MCF 10A (cell line): ENCODE data around the gene EVA1A. TPM values are rescaled to one million over a fixed set of nuclear protein-coding genes. Genes with fewer than 3 reads are reported as not detected.

Source experiments
- BruUV-seq: library from RNA; stranded (reverse); fragments of 400-500 nt; replicated peaks from 2 replicates; lab custom pipeline; 2021; lab: Mats Ljungman, UMichigan
- CTCF ChIA-PET: fragments of 300-600 bp; sonication (Branson Sonifier 250); formaldehyde crosslinking; extraction: SDS; loops from one replicate; lab custom pipeline; 2021; ENCODE audit warnings: antibody characterized with exemption, inconsistent platforms; lab: Yijun Ruan, JAX
- POLR2A ChIA-PET: fragments of 300-600, 350-650 bp; sonication (Branson Sonifier 250); formaldehyde crosslinking; extraction: SDS; loops from one replicate; lab custom pipeline; 2020; ENCODE audit warnings: antibody characterized with exemption, inconsistent platforms; lab: Yijun Ruan, JAX
- DNase-seq: peaks from one replicate; pipeline ENCODE4 v3.0.0-alpha.2; 2018; ENCODE audit not compliant: unreplicated experiment
- H3K27ac Mint-ChIP-seq: one replicate; pipeline ENCODE4 v1.8.0; 2022; ENCODE audit warnings: mild to moderate bottlenecking, low read depth, mixed read lengths; ENCODE audit not compliant: unreplicated experiment
- H3K27me3 Mint-ChIP-seq: one replicate; pipeline ENCODE4 v1.8.0; 2022; ENCODE audit warnings: mixed read lengths; ENCODE audit not compliant: insufficient read depth, unreplicated experiment
- H3K36me3 Mint-ChIP-seq: one replicate; pipeline ENCODE4 v1.8.0; 2022; ENCODE audit warnings: mild to moderate bottlenecking, moderate library complexity, mixed read lengths; ENCODE audit not compliant: insufficient read depth, unreplicated experiment
- H3K4me1 Mint-ChIP-seq: one replicate; pipeline ENCODE4 v1.8.0; 2022; ENCODE audit warnings: mixed read lengths; ENCODE audit not compliant: insufficient read depth, unreplicated experiment
- H3K4me3 Mint-ChIP-seq: one replicate; pipeline ENCODE4 v1.8.0; 2022; ENCODE audit warnings: mild to moderate bottlenecking, moderate library complexity, mixed read lengths; ENCODE audit not compliant: unreplicated experiment
- H3K9me3 Mint-ChIP-seq: one replicate; pipeline ENCODE4 v1.8.0; 2022; ENCODE audit warnings: mixed read lengths; ENCODE audit not compliant: unreplicated experiment
- intact Hi-C: fragments of 100-400 bp; cut with micrococcal nuclease; formaldehyde crosslinking; loops from 2 replicates; pipeline ENCODE4 v1.14.1; 2022
- total RNA-seq: library from RNA; stranded (reverse); gene quantifications from 2 replicates; pipeline ENCODE4 v1.2.3, GENCODE V29; 2022
- TF ChIP-seq, protein P1 (sequence below): fragments of 200-600 bp; IDR thresholded peaks from one replicate; pipeline ENCODE4 v1.8.0; 2022; ENCODE audit warnings: antibody characterized with exemption, mild to moderate bottlenecking; ENCODE audit not compliant: unreplicated experiment

EVA1A gene
- total RNA-seq, 1 experiment from 2014 or later: 14.4 TPM

DNA sequence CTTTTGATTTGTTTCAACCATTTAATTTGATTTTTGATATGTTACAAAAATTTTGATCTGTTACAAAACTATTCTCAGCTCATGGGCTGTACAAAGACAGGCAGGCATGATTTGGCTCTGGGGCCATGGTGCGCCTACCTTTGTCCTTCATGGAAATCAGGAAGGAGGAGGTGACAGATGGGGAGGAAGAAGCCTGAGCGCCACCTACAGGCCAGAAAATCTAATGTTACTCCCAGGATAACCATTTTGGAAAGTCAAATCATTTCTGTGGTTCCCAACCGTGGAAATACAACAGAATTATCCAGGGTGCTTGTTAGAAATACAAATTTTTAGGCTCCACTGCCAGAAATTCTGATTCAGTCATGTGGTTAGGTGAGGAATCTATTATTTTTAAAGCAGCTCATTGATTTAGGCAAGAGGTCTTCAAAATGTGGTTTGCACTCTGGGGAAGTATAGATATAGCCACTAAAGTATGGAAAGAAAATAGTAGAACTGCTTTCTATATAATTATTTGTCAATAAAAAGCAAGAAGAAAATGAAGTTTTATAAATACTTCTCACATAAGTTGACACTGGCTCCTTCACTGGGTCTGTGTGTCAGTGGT lies 93.9 kb downstream of the EVA1A start:
- H3K27ac Mint-ChIP-seq: no peak overlapping the region
- CTCF ChIA-PET: interaction anchor here (0.7 to 11.7 kb wide), 21 partner anchors 9 to 198 kb away, joined by 3 to 369 read pairs (median 12); partner anchors contain the start of gene EVA1A
- H3K36me3 Mint-ChIP-seq: no peaks in the 10 kb centered on the region
- DNase-seq: peak; percentile 57
- POLR2A ChIA-PET: interaction anchor here (0.7 to 2.1 kb wide), 4 partner anchors 94 to 142 kb away, joined by 3 to 8 read pairs (median 5); no protein-coding TSS in a partner anchor
- no TSS peak for BruUV-seq
- H3K4me3 Mint-ChIP-seq: no peak overlapping the region
- intact Hi-C loops: no loop called here
- H3K4me1 Mint-ChIP-seq: peaks cover 5% of the 10 kb centered on the region
- TF ChIP-seq, protein P1, sequence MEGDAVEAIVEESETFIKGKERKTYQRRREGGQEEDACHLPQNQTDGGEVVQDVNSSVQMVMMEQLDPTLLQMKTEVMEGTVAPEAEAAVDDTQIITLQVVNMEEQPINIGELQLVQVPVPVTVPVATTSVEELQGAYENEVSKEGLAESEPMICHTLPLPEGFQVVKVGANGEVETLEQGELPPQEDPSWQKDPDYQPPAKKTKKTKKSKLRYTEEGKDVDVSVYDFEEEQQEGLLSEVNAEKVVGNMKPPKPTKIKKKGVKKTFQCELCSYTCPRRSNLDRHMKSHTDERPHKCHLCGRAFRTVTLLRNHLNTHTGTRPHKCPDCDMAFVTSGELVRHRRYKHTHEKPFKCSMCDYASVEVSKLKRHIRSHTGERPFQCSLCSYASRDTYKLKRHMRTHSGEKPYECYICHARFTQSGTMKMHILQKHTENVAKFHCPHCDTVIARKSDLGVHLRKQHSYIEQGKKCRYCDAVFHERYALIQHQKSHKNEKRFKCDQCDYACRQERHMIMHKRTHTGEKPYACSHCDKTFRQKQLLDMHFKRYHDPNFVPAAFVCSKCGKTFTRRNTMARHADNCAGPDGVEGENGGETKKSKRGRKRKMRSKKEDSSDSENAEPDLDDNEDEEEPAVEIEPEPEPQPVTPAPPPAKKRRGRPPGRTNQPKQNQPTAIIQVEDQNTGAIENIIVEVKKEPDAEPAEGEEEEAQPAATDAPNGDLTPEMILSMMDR: peak; percentile 47
- H3K27me3 Mint-ChIP-seq: peaks cover 20% of the 10 kb centered on the region
- H3K9me3 Mint-ChIP-seq: no peaks in the 10 kb centered on the region

DNA sequence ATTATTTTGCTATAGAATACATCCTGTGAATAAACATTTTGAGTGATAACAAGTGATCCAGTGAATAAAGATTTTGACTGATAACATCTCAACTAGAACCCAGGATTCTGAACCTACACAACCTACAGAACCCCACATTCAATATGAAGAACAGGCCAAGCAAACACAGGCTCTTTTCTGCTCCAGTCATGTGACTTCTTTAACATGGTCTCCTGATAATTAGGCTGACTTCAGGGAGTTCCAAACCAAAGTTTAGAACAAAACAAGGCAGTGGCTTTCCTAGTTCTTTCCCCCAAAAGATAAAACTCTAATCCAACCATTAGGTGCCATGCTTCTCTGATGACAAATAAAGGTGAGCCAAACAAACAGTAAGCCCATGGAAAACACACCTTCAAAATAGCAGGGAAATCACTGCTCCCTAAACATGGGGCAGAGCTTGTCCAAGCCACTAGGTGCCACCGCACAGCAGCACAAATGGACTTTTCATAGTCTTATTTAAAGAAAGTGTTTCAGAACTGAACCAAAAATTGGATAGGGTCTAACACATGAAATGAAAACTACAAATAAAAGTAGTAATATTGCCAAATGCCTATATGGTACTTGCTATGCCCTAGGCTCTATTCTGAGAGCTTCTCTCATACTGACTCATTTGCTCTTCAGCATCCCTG lies 95.3 kb downstream of the EVA1A start:
- Mint-ChIP-seq H3K27me3 (peaks cover 27% of the 10 kb centered on the region), H3K4me3 (no peak overlapping the region), H3K4me1 (peaks cover 5% of the 10 kb centered on the region), H3K36me3 (peaks cover 6% of the 10 kb centered on the region), H3K9me3 (no peaks in the 10 kb centered on the region), H3K27ac (no peak overlapping the region)
- TF ChIP-seq, protein P1: peak; percentile 31
- no TSS peak for BruUV-seq
- CTCF ChIA-PET: interaction anchor here (0.5 to 11.7 kb wide), 49 partner anchors 8 to 1147 kb away, joined by 3 to 369 read pairs (median 4); partner anchors contain the start of gene EVA1A
- POLR2A ChIA-PET: interaction anchor here (0.5 to 2.1 kb wide), 5 partner anchors 141 to 169 kb away, joined by 3 to 8 read pairs (median 4); no protein-coding TSS in a partner anchor
- peak; percentile 20 for DNase-seq
- intact Hi-C loops: loop anchor here (2.0 kb wide), 1 partner anchor 95 kb away; the partner anchor contains the start of gene EVA1A

DNA sequence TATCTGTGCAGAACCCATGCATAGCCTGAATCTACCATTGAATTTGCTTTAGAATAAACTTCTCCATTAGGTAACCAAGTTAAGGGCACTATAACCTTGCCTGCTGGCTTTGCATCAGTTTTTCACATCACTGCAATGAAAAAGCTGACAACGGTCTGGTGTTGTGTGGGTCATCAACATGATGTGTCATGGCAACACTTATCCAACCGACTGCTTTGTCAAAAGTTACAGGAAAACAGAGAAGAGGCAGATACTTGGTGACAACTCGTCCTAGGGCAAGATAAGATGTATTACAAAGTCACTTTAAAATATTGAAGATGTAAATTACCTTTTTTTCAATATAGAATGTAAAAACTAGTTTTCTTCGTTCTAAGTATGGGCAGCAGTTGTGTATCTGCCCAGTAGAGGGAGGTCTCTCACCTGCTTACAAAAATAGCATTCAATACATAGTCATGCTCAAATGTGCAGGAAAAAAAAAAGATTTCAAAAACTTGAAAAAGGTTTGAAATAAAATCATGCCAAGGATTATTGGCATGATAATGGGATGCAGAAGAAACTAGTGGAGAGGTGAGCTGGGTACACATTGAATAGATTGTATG lies 96.3 kb downstream of the EVA1A start:
- DNase-seq: peak; percentile 37

More for the DNA sequence above, 96.3 kb downstream of the EVA1A start:
- Mint-ChIP-seq H3K4me1 (peaks cover 5% of the 10 kb centered on the region), H3K27me3 (peaks cover 33% of the 10 kb centered on the region), H3K4me3 (no peak overlapping the region), H3K27ac (no peak overlapping the region), H3K36me3 (peaks cover 6% of the 10 kb centered on the region), H3K9me3 (no peaks in the 10 kb centered on the region)
- ChIA-PET POLR2A (interaction anchor here (1.7 to 2.0 kb wide), 2 partner anchors 142 to 144 kb away, joined by 5 to 6 read pairs; no protein-coding TSS in a partner anchor), CTCF (interaction anchor here (0.5 to 11.7 kb wide), 55 partner anchors 7 to 777 kb away, joined by 3 to 369 read pairs (median 4); partner anchors contain the start of gene EVA1A)
- TF ChIP-seq, protein P1: peak; percentile 76
- BruUV-seq: no TSS peak
- intact Hi-C loops: loop anchor here (1.0 to 2.0 kb wide), 4 partner anchors 96 to 213 kb away; partner anchors contain the start of gene EVA1A
